GM18861 (cell line): ENCODE data around the gene TMEM223.
A peak's percentile ranks its signal among the peaks of the same experiment; 100 is the strongest.
"Not testable (repeated sequence)": the region's sequence is repeated elsewhere in the genome, so short reads cannot be mapped to it uniquely, and the experiment has no call there.

ENCODE experiments used
- ATAC-seq: cut with Tn5 transposase; IDR thresholded peaks from one replicate; pipeline ENCODE4 v1.9.1; 2021; ENCODE audit not compliant: unreplicated experiment

The TMEM223 gene

GRCh38 chr11:62801071-62801470 is 9.3 kb upstream of the TMEM223 start:
- no peak for ATAC-seq

GRCh38 chr11:62799486-62799885 is 7.7 kb upstream of the TMEM223 start:
- no peak for ATAC-seq

- ATAC-seq = no peak
These were observed 4.5 kb upstream of the TMEM223 start for GRCh38 chr11:62796281-62796680.

- ATAC-seq = no peak
These were observed 2.5 kb upstream of the TMEM223 start for GRCh38 chr11:62794201-62794775.

GRCh38 chr11:62792202-62792575 is 383 bp upstream of the TMEM223 start:
- no peak for ATAC-seq

GRCh38 chr11:62789576-62789975 is 2.2 kb downstream of the TMEM223 start:
- ATAC-seq = no peak

GRCh38 chr11:62788991-62789390 is 2.8 kb downstream of the TMEM223 start:
- ATAC-seq = no peak

- ATAC-seq = peak; percentile 39
These were observed 4.6 kb downstream of the TMEM223 start, which contains the start of gene TMEM179B for GRCh38 chr11:62787005-62787759. Gene TMEM179B, plus strand, starts transcription at chr11:62787402. Its CDS starts 30 bp downstream, at chr11:62787432.

- ATAC-seq = peak; percentile 56
These were observed 5.3 kb downstream of the TMEM223 start for GRCh38 chr11:62786318-62787004.

GRCh38 chr11:62782753-62783152 is 9.1 kb downstream of the TMEM223 start:
- no peak for ATAC-seq

- no peak for ATAC-seq
These were observed 13.4 kb downstream of the TMEM223 start for GRCh38 chr11:62778441-62778840.

GRCh38 chr11:62777389-62777788 is 14.4 kb downstream of the TMEM223 start:
- no peak for ATAC-seq

GRCh38 chr11:62775646-62776045 is 16.2 kb downstream of the TMEM223 start:
- ATAC-seq = no peak

GRCh38 chr11:62774407-62774806 is 17.4 kb downstream of the TMEM223 start:
- no peak for ATAC-seq

- ATAC-seq = peak; percentile 75
These were observed 20.4 kb downstream of the TMEM223 start, which contains the start of gene TAF6L for GRCh38 chr11:62771144-62772021. Gene TAF6L, plus strand, starts transcription at chr11:62771396. Its CDS starts 4,388 bp downstream, at chr11:62775784.

- ATAC-seq = no peak
These were observed 21.0 kb downstream of the TMEM223 start for GRCh38 chr11:62770778-62771143.

- ATAC-seq = not testable (repeated sequence)
These were observed 31.0 kb downstream of the TMEM223 start for GRCh38 chr11:62760867-62761227.

- no peak for ATAC-seq
These were observed 33.7 kb downstream of the TMEM223 start for GRCh38 chr11:62757846-62758788.

- no peak for ATAC-seq
These were observed 36.7 kb downstream of the TMEM223 start for GRCh38 chr11:62755086-62755615.
